ENCODE measurements around the gene SPECC1L. TPM values are rescaled to one million over a fixed set of nuclear protein-coding genes. Genes with fewer than 3 reads are reported as not detected.

SPECC1L gene
- total and polyA plus RNA-seq, 10 donors, result 5.0 to 65.4 (median 41.5) TPM

DNA sequence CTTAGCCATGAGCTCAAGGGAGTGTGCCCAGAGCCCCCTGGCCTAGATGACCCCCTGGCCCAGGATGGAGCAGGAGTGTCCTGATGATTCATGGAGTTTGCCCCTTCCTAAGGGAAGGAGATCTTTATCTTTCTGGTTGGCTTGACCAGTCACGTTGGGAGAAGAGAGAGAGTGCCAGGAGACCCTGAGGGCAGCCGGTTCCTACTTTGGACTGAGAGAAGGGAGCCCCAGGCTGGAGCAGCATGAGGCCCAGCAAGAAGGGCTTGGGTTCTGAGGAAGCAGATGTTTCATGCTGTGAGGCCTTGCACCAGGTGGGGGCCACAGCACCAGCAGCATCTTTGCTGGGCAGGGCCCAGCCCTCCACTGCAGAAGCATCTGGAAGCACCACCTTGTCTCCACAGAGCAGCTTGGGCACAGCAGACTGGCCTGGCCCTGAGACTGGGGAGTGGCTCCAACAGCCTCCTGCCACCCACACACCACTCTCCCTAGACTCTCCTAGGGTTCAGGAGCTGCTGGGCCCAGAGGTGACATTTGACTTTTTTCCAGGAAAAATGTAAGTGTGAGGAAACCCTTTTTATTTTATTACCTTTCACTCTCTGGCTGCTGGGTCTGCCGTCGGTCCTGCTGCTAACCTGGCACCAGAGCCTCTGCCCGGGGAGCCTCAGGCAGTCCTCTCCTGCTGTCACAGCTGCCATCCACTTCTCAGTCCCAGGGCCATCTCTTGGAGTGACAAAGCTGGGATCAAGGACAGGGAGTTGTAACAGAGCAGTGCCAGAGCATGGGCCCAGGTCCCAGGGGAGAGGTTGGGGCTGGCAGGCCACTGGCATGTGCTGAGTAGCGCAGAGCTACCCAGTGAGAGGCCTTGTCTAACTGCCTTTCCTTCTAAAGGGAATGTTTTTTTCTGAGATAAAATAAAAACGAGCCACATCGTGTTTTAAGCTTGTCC, 171.0 kb downstream of the SPECC1L start:
- peak overlapping the region in 6 of 8 donors; percentile 58 to 92 (median 84) for H3K27ac ChIP-seq
- no peak for DNase-seq

DNA sequence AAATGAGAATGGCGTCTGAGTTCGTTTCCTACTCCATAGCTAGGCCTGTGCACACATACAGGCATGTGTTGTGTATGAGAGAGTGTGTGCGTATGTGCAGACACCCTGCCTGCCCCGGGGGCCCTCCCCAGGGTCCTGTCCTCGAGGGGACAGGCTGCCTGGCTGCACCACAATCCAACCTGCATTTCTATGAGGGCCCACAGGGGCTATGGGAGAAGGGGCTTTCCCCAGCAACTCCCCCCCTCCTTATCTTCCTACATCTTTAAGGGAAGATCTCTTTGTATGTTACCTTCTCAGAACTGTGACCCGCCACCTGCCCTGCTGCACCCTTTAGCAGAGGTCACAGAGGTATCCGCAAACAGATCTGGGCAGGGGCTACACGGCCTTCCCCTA, 171.7 kb downstream of the SPECC1L start:
- intact Hi-C loops (cut with DNase I; ENCODE audit: low total_unique reads), result no loop called here
- DNase-seq, result no peak
- 82 to 85% (median 83%) methylated on average over 8 of the region's 8 CpGs for WGBS, 5 donors
- Histone ChIP-seq H3K36me3 (peaks cover 0 to 60% (median 21%) of the 10 kb centered on the region in 6 donors), H3K27ac (peak overlapping the region in 3 of 8 donors; percentile 87 to 92 (median 90)), H3K4me1 (peaks cover 18 to 91% (median 59%) of the 10 kb centered on the region in 6 donors), H3K4me3 (no peak overlapping the region), H3K9me3 (no peaks in the 10 kb centered on the region), H3K27me3 (replicated peaks in 1 of 7) (no peaks in the 10 kb centered on the region)
- no peak for TF ChIP-seq POLR2A (IDR thresholded peaks at IDR 0.05)

More for the DNA sequence above, 171.0 kb downstream of the SPECC1L start:
- intact Hi-C loops (cut with DNase I; ENCODE audit: low total_unique reads), result no loop called here
- Histone ChIP-seq H3K36me3 (peaks cover 0 to 66% (median 21%) of the 10 kb centered on the region in 6 donors), H3K4me1 (peaks cover 25 to 98% (median 66%) of the 10 kb centered on the region in 6 donors), H3K27me3 (replicated peaks in 1 of 7) (no peaks in the 10 kb centered on the region), H3K9me3 (no peaks in the 10 kb centered on the region), H3K4me3 (peak overlapping the region in 1 of 8 donors; percentile 44)
- no peak for TF ChIP-seq POLR2AphosphoS5 (IDR thresholded peaks at IDR 0.05)
- TF ChIP-seq POLR2A (IDR thresholded peaks at IDR 0.05), result no peak
- TF ChIP-seq, protein P1, sequence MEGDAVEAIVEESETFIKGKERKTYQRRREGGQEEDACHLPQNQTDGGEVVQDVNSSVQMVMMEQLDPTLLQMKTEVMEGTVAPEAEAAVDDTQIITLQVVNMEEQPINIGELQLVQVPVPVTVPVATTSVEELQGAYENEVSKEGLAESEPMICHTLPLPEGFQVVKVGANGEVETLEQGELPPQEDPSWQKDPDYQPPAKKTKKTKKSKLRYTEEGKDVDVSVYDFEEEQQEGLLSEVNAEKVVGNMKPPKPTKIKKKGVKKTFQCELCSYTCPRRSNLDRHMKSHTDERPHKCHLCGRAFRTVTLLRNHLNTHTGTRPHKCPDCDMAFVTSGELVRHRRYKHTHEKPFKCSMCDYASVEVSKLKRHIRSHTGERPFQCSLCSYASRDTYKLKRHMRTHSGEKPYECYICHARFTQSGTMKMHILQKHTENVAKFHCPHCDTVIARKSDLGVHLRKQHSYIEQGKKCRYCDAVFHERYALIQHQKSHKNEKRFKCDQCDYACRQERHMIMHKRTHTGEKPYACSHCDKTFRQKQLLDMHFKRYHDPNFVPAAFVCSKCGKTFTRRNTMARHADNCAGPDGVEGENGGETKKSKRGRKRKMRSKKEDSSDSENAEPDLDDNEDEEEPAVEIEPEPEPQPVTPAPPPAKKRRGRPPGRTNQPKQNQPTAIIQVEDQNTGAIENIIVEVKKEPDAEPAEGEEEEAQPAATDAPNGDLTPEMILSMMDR (IDR thresholded peaks at IDR 0.05 in 8 of 11, conservative IDR thresholded peaks at IDR 0.05 in 3 of 11), result no peak
- WGBS, 5 donors, result 76 to 83% (median 80%) methylated on average over 8 of the region's 8 CpGs

DNA sequence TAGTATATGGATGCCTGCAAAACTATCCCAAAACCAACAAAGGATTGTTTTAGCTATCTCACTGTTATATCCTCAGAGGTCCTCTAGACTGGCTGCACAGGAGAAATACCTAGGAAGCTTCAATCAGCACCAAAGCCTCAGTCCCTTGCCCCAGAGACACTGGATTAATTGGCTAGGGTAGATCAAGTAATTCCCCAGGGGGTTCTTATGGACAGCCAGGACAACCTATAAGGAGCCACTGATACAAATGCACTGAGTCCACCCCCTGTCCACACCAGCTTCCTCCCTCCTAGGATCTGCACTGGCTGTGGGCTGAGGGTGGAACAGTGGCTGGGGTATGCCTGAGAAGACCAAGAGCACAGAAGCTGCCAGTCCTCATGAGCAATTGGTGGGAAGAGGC, 173.0 kb downstream of the SPECC1L start:
- no peaks in the 10 kb centered on the region for H3K27me3 ChIP-seq (replicated peaks in 1 of 7)
- H3K27ac ChIP-seq, result no peak overlapping the region
- DNase-seq, result no peak
- no peak overlapping the region for H3K4me3 ChIP-seq
- intact Hi-C loops (cut with DNase I; ENCODE audit: low total_unique reads), result no loop called here
- H3K4me1 ChIP-seq, result peaks cover 6 to 80% (median 47%) of the 10 kb centered on the region in 6 donors
- H3K36me3 ChIP-seq, result peaks cover 0 to 56% (median 21%) of the 10 kb centered on the region in 6 donors
- TF ChIP-seq, protein P1 (IDR thresholded peaks at IDR 0.05 in 8 of 11, conservative IDR thresholded peaks at IDR 0.05 in 3 of 11), result no peak
- TF ChIP-seq POLR2AphosphoS5 (IDR thresholded peaks at IDR 0.05) (no peak), POLR2A (IDR thresholded peaks at IDR 0.05) (no peak)
- no peaks in the 10 kb centered on the region for H3K9me3 ChIP-seq

DNA sequence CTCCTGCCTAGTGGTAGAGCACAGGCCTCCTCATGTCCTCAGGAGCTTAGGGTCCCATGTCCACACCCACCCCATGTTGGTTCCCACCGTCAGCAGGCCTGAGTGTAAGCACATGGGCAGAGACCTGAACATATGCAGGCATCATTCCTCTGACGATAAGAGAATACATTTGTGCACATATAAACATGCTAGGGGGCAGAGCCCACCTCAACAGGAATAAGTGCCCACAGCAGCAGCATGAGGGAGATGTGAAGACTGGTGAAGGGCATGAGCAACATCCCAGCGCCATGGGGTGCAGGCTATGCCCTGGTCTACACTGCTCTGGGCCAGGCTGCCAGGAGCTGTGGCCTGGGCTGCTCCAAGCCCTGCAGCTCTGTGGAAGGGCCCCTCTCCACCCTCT, 173.6 kb downstream of the SPECC1L start:
- intact Hi-C loops (cut with DNase I; ENCODE audit: low total_unique reads), result no loop called here
- 94 to 100% (median 96%) methylated on average over 3 of the region's 3 CpGs; no CpG with 5 or more reads in 1 of the 5 donors for WGBS, 5 donors
- Histone ChIP-seq H3K4me3 (no peak overlapping the region), H3K27me3 (replicated peaks in 1 of 7) (no peaks in the 10 kb centered on the region), H3K4me1 (peaks cover 5 to 81% (median 47%) of the 10 kb centered on the region in 6 donors), H3K36me3 (peaks cover 0 to 56% (median 21%) of the 10 kb centered on the region in 6 donors), H3K27ac (peak overlapping the region in 5 of 8 donors; percentile 34 to 59 (median 56)), H3K9me3 (no peaks in the 10 kb centered on the region)
- TF ChIP-seq POLR2AphosphoS5 (IDR thresholded peaks at IDR 0.05) (no peak), POLR2A (IDR thresholded peaks at IDR 0.05) (no peak)
- TF ChIP-seq, protein P1 (IDR thresholded peaks at IDR 0.05 in 8 of 11, conservative IDR thresholded peaks at IDR 0.05 in 3 of 11), result no peak
- DNase-seq, result no peak
